ENCODE measurements around the gene IDH3A. TPM values are rescaled to one million over a fixed set of nuclear protein-coding genes. Genes with fewer than 3 reads are reported as not detected.

Gene IDH3A
- polyA plus RNA-seq, 1 donor, result 62.4 TPM

DNA sequence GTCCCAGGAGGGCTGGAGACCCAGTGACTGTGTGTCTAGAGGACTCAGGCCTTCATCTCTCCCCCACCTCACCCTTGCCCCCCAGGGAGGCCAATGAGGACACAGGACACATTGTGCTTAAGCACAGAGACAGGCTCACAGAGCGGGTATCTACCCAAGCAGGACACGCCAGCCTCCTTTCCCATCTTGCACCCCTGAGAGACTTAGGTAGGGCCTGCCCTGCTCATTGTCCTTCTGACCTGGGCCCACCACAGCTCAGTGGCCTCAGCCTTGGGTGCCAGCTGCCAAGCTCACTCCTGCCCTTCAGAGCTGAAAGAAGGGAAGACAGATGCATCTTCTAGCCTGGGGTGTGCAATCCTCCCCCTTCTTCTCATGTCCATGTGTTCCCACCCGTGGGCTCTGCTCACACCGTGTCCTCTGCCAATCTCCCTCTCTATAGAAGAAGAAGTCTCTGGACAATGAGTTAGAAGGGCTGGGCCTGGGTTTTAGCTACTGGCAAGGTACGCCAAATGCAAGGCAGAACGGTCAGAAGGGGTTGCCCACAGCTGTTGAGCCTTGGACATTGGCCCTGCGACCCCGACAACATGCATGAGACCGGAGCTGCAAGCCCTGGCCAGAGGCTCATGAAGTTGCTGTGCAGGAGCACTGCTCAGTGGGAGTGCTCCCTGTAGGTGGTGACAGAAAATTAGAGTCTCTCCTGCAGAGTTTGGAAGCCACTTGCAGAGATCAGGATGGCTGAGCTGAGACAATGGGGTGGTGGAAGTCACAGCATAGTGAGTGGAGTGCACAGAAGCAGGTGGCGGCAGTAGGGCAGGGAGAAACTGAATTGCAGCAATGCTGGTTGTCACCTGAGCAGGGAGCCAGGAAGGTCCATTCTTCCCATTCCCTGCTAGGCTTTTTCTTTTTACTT lies 52.4 kb downstream of the IDH3A start:
- no peak for DNase-seq

DNA sequence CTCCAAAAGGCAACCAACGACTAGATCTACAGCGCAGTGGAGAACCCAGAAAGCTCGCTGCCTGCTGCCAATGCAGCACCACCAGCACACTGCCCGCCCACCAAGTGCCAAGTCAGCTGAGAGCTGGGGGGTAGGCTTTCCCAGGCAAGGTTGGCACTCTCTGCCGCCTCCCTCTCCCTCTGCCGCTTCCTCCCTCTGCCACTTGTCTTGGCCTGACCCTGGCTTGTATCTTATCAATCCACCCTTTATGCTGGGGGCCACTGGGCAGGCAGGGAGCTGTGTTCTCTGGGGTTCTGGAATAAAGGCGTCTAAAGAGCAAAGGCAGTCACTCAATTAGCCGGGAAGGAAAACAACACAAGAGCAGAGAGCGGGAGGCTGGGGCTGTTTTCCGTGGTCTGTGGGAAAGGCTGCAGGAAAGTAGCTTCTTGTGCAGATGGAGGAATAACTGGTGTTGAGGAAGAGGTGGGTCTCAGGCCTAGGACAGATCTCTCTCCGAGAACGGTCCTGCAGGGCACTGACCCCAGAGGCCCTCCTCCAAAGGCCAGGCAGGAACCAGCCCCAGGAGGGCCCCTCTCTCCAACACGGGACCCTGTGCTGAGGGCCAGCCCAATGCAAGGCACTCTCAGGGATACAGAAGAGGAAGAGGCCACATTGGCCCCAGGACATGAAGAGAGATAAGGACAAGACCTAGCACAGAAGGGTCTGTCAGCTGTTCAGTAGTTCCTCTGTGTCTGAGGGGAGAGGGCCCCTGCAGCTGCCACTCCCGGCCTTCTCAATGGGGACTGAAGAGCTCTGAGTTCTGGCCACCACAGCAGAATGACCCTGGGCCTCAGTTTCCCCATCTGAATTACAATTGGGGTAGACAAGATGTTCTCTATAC lies 54.4 kb downstream of the IDH3A start:
- DNase-seq, result no peak

DNA sequence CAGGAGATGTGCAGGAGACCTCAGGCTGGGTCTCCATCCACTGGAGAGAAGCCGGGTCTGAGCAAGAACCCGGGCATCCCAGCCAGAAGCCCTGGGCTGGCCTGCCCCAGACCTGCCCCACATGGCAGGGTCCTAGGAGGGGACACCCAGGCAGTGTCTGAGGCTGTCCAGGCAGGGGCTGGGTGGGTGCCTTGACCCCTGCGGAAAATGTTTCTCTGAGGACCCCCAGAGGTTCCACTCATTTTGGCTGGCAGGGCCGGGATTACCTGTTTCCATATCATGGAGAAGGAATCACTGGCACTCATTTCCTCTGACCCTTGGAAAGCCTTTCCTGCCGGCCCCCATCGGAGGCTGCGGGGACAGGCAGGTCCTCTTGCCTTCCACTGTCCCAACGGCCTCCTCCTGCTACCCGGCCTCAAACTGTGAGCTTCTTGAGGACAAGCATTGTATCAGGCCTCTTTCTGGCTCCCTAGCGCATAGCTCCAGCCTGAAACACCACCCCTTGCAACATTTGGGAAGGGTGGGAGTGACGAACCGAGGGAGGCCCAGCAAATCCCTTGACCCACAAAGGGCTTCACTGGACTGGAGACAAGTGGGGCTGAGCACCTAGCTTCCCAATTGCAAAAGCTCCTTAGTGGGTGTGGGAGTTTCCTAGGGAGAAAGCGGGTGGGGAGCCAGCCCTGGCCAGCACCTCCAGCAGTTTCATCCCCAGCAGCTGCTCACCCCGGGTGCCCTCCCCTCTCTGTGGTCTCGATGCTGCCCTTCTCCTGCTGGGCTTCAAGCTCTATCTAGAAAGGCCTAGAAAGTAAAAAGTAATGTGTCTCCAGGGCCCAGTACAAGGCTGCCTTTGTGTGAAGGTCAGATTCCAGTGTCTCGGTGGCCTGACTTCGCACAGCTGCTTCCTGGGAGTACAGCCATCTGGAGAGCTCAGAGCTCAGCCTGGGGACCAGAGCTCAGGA lies 55.5 kb downstream of the IDH3A start:
- peak; percentile 12 for DNase-seq

DNA sequence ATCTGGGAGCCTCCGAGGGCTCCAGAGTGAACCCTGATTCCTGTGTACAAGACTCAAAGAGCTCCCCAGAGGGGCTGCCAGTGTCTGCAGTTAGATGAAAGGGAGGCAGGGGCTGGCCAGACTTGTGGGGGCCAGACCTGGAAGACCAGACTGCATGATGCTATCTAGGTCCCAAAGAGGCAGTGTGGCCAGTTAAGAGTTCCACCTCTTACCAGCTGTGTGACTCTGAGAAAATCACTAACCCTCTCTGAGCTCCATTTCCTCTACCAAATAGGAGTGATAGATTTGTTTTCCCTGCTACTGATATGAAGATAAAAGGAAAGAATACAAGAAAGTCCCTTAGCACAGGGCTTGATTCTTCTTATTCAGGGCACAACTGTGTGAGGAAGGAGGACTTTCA lies 56.2 kb downstream of the IDH3A start:
- no peak for DNase-seq

DNA sequence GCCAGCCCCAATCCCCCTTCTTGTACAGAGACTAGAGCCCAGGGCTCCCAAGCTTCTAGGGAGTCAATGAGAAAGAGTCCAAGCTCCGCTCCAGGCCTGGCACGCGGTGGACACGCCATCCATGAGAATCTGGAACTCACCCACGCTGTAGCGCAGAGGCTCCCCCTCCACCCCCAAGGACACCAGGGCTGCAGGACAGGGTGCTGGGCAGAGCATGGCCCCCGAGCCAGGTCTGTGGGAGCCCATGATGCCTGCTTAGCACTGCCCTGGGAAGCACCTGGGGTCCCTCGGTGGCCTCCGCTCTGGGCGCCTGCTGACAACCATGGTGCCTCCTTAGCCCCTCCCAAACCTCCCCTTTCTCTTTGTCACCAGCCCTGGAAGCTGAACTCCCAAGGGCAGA lies 56.7 kb downstream of the IDH3A start:
- DNase-seq, result no peak

DNA sequence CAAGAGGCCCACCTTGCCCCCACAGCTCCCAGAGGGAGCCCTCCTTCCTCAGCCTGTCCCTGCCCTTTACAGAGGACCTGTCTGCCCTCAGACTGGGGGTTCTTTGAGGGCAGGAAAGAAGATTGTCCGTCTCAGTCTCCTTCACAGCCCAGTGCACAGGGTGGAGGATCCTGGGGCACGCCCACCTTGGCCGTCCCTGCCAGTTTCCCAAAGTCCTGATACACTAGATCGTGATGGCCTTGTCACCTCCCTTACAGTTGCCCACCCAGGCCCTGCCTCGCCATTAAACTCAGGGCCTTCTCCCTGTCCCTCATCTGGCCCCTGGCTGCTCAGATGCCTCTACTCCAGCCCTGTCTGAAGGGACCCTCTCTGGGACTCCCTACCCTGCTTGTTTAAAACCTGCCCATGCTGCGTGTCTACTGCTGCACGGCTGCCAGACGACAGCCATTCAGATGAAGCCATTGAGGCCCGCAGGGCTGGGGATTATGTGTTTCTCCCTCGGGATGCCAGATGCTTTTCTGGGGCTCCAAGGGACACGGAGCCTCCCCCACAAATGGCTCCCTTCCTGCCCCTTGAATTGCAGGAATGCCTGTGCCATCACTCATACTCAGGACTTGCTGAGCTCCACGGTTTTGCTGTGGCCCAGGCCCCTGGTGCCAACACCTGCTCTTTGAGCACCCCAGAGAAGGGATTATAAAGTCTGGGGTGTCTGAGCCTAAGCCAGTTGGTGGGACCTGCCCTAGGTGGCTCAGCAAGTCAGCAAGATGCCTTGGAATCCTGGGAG lies 57.4 kb downstream of the IDH3A start:
- no peak for DNase-seq

DNA sequence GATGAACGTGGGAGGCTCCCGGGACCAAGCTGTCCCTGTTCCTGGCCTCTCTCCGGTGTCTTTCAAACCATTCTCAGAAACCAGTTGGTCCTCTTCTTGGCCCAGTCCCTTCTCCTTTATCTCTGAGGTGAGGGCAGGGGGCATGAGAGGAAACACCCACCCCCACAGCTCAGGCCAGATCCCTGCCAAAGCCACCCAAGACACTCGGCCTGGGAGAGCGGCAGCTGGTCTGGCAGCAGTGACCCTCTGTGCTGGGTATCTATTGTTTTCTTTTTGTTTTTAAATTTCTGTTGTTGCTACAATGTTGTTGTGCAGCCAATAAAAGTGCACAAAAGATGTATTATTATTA lies 57.9 kb downstream of the IDH3A start:
- DNase-seq, result no peak

DNA sequence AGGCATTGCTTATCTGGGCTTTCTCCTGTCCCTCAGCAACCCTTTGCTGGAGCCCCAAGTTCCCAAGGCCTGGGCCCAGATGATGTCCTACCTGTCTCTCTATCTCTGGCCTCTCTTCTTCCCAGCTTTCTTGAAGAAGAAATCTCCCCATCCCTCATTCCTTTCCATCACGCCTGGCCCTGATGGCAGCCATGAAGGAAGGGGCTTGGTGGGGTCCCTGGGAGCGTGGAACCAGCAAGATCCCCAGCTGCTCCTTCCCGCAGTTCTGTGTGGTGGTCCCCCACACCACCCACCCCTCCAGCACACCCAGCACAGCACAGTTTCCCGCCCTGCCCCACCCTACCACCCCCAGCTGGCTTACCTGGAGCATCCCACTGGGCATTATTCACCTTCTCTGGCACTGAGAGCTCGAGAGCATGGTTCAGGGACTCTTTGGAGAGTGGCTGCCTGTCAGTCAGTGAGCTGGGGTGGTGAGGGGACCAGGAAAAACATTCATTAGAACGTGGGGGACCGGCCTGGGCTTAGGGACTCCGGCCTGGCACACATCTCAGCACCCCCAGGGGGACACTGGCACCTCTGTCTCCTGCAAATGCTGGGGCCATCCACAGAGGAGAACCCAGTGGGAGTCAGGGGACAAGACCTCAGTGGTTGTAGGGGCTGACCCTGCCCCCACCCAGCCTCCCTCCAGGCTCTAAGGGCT lies 58.6 kb downstream of the IDH3A start:
- DNase-seq, result no peak

DNA sequence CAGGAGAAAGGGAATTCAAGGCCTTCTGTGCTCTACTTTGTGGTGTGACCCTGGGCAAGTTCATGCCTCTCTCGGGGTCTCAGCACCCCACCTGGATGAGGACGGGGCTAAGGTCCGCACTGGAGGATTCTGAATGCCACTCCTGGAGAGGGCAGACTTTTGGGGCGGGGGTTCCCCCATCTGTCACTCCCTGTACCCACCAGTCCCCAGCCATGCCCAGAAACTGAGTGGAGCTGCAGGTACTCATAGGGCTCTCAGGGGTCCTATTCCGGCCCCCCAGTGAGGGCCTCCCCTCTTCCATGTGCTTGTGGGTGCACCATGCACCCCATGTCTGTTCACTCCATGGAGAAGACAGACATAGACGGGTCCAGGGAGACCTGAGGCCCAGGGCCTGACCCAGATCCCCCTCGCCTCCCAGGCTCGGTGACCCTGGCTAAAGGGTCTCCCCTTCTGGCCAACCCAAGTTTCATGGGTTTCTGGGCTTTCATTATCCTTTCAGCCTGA lies 59.2 kb downstream of the IDH3A start:
- no peak for DNase-seq

DNA sequence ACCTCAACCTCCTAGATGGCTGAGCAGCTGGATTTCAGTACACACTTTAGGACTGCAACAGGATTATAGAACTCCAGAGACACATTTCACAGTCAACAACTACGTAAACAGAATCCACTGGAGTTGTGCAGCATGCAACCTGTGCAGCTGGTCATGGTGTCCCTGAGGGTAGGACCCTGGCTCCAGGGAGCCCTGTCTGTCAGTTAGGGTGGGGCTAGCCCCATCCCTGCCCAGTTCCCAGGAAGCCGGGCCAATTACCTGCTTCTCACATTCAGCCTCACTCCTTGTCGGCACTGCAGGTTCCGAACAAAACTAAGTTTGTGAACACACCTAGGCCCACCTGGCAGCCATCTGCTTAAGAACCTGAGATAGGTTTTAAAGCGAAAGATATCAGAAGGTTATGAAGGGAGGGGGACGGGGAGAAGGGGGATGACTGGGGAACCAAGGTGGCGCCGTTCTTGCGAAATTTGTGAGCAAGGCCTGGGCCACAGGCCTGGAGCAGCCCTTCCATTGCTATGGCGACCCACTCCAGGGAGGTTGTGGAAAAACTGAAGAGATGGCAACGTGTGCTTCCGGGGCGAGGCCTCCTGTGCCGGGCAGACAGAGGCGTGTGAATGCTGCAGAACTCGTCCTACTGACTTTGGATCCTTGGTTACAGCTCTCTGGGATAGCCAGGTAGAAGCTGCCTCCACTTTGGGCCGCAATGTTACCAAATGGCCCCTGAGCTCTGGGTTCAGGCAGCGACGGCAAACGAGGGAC lies 59.9 kb downstream of the IDH3A start:
- no peak for DNase-seq

DNA sequence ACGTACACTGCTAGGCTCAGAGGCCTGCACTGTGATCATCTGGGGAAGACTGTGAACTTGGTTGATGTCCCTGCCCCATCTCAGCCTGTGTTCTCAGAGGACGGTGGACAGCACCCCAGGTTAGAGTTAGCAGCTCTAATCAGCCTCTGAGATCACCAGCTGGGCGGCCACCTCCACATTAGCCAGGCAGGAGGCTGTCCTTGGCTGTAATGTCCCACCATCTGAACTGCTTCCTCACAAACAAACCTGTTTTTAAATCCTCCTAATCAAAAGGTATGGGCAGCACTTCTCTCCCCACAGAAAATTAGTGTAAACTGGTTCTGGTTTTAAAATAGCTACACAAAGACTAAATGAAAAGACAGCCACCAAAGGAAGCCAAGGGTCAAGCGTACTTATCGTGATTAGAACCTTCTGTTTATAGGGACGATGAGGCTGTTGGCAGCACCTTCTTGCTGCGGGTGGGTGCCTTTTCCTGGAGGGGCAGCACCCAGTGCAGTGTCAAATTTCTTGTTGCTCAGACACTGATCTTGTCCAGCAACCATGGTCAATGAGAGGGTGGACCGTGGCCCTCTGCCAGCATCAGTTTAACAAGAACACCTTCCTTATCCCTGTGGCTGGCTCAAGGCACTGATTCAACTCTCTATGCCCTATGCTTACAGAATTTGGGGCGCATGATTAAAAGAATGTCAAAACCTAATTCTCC lies 60.6 kb downstream of the IDH3A start:
- DNase-seq, result no peak

DNA sequence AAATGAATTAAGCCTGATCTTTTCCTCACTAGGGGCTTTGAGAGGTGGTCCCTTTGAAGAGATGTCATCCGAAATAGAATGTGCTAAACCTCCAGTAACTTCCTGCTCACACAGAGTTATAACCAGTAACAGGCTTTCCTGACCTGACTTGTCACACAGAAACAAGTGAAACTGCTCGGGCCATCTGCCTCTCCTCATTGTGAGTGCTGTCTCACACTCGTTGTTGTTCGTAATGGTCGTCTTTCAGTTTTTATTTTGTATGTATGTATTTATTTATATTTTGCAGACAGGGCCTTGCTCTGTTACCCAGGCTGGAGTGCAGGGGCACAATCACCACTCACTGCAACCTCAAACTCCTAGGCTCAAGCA lies 61.2 kb downstream of the IDH3A start:
- DNase-seq, result no peak

DNA sequence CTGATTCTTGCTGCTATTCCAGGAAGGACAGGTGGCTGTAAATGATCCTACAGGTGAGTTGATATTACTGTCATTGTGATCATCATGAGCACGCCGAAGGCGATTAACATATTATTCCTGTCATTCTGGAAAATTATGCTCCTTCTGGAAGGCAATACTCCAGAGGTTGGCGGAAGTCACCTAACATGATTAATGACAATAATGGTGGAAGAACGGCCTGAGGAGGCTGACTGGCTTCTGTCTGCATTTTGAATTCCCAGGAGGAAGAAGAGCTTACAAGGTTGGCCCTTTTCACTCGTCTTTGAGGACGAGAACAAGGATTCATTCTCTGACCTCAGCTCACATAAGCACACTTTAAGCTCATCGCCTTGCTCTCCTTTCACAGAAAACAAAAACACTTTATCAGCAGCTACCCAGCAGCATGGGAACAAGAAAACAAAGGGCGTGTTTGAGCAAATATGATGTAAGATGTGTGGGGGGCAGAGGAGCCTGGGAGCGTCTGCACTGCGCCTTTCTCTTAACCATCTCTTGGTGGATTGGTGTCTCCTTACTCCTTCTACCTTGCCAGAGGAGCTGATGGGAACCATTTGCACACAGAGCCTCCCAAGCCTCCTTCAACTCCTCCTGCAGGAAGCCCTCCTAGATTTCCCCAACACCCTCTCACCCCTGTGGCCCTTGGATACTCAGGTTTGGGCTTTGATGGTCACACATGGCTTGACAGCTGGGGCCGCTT lies 62.2 kb downstream of the IDH3A start:
- DNase-seq, result no peak

DNA sequence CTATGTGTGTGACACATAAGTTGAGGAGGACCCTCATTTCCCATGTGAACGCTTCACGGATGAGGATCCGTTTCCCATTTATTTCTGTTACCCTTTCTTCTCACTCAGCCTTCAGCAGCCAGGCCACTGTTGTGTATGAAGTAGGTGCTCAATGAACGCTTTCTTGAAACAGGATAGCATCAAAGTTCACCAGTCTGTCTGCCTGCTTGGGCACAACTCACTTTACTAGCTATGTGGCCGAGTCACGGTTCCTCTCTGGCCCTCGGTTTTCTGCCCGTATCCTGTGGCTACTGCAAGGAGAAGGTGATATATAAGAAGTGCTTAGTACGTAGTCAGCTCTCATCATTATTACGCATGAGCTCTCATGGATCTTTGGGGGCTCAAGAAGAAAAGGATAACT lies 62.8 kb downstream of the IDH3A start:
- no peak for DNase-seq

DNA sequence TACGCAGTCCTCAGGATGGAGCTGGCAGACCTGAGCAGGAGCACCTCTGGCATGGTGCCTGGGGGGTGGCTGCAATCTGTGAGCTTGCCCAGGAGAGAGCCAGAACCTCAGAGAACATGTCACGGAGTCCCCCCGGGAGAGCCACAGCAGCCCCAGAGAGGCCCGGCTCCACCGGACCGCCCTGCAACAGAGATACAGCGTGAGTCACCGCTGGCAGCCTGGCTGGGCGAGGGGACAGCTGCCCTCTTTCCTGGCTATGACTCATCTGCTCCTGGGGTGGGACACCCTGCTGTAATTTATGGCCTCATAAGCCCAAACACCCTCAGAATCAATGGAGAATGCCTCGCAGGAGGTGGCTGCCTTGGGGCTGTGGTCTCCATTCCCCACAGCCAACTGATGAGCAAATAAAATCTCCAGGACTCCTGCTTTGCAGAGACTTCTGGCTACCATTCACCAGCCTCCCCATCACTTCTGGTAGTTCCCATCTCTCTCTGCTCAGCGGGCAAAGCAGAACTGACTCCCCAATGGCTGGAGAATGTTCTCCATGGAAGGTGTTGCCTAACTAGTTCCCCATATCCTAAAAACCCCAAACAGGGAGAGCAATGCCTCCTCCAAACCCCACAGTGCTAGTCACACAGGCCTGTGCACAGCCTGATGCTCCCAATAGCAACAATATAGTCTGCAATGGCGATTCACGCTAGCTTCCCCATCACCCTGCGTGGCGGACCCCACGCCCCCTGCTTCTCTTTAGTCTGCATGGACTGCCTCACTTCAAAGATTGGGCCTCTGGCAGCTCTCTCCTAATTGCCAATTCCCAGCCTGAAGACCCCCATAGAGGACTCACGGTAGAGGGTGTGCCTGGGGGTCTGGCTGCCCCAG lies 63.6 kb downstream of the IDH3A start:
- DNase-seq, result no peak

DNA sequence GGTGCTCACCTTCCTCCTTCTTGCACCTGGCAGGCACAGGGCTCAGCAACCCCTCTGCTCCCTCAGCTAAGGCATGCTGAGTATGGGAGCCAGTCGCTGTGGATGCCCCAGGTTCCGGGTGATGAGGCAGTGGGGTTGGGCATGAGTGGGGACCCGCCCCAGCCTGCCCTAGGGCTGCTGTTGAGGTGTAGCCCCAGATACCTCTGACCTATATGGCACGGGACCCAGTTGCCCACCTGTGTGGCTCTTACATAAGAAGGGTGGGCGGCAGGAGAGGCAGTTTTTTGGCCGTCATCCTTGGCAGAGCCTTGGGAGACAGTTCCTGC lies 64.2 kb downstream of the IDH3A start:
- no peak for DNase-seq

DNA sequence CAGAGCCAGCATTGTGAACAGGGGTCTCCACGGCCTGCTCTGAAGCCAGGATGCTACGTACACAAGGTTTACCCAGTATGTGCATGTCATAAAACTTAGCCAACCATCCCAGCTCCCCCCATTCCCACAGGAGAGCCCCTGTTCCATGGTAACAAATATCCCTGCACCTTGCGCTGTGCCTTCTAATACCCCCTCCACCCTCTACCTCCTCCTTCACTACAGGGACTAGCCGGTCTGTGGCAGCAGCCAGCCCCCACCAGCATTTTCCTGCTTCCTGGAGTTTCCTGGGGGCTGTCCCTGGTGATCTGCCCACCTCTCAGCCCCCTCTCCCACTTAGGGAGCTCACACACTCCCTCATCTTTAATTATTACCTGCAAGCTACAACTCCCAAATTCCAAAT lies 64.8 kb downstream of the IDH3A start:
- DNase-seq, result no peak

Data from left kidney (tissue), 2 donors.